Esophagus (tissue), 2 donors: Measurements from ENCODE around the gene SORBS1. TPM values are rescaled to one million over a fixed set of nuclear protein-coding genes. Genes with fewer than 3 reads are reported as not detected.

Source experiments
- H3K27ac ChIP-seq, 2 donors: one replicate each; pipeline ENCODE4 v1.5.1; 2013; ENCODE audit warnings: low read depth in 2 of 2, mild to moderate bottlenecking in 2 of 2, inconsistent platforms in 1 of 2, low read length in 1 of 2, moderate library complexity in 1 of 2
- H3K27me3 ChIP-seq, 2 donors: one replicate each; pipeline ENCODE4 v1.6.1; 2013; ENCODE audit warnings: low read length in 2 of 2, control low read depth in 1 of 2, mild to moderate bottlenecking in 1 of 2; ENCODE audit not compliant: insufficient read depth in 2 of 2, control insufficient read depth in 1 of 2
- H3K36me3 ChIP-seq, 2 donors: one replicate each; pipeline ENCODE4 v1.6.1; 2013; ENCODE audit warnings: low read length in 1 of 2; ENCODE audit not compliant: control insufficient read depth in 2 of 2, insufficient read depth in 2 of 2
- H3K4me1 ChIP-seq, 2 donors: one replicate each; pipeline ENCODE4 v1.6.1; 2013; ENCODE audit warnings: low read length in 1 of 2; ENCODE audit not compliant: control insufficient read depth in 2 of 2, insufficient read depth in 2 of 2
- H3K4me3 ChIP-seq, 2 donors: one replicate each; pipeline ENCODE4 v1.5.1; 2013; ENCODE audit warnings: low read length in 2 of 2, mild to moderate bottlenecking in 2 of 2, low read depth in 1 of 2, moderate library complexity in 1 of 2
- H3K9me3 ChIP-seq, 2 donors: one replicate each; pipeline ENCODE4 v1.6.1; 2013; ENCODE audit warnings: mild to moderate bottlenecking in 2 of 2, low read depth in 1 of 2, low read length in 1 of 2, moderate library complexity in 1 of 2; ENCODE audit not compliant: control insufficient read depth in 2 of 2, insufficient read depth in 1 of 2
- WGBS, 2 donors: extraction: QIAGEN DNeasy Blood & Tissue Kit; methylation state at CpG; one replicate each; pipeline ENCODE4 v1.1.7; 2013; 5-methylcytosine and 5-hydroxymethylcytosine counted together
- polyA plus RNA-seq, 2 donors: library from polyadenylated mRNA; stranded (reverse); fragments of 200-250 nt; gene quantifications; one replicate each; pipeline ENCODE4 v1.2.3, GENCODE V29; 2013
- donor health status: healthy with polysubstance abuse.
- donor health status: Bipolar disorder and iron deficiency.

The SORBS1 gene
- polyA plus RNA-seq, 2 donors: 32.7 to 66.3 TPM

GRCh38 chr10:95297402-95297801, 263.8 kb downstream of the SORBS1 start:
- no peak overlapping the region for H3K27ac ChIP-seq
- 94 to 97% methylated on average over 3 of the region's 3 CpGs for WGBS, 2 donors
- H3K27me3 ChIP-seq: no peaks in the 10 kb centered on the region
- H3K4me3 ChIP-seq: no peak overlapping the region
- peaks cover 7 to 8% of the 10 kb centered on the region in 2 donors for H3K4me1 ChIP-seq
- no peaks in the 10 kb centered on the region for H3K36me3 ChIP-seq
- no peaks in the 10 kb centered on the region for H3K9me3 ChIP-seq

DNA sequence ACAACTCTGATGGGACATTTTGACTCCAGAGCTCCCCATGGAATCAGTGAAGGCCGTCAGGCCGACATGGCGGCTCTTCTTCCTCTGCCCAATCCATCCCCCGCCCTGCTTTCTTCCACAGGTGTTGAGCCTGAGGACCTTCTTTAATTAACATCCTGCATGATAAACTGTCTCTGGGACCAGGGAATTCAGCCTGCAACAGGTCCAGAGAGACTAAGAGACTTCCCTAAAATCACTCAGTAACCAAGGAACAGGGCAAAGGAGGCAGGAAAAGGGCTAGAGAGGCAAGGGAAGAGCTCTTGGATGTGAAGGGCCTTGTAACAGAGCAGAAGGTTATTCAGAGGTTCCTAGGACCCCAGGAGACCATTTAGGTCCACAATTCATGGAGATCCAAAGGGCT, 264.4 kb downstream of the SORBS1 start:
- no peak overlapping the region for H3K4me3 ChIP-seq
- WGBS, 2 donors: 93 to 97% methylated on average over 4 of the region's 4 CpGs
- no peak overlapping the region for H3K27ac ChIP-seq
- H3K9me3 ChIP-seq: no peaks in the 10 kb centered on the region
- no peaks in the 10 kb centered on the region for H3K27me3 ChIP-seq
- H3K36me3 ChIP-seq: no peaks in the 10 kb centered on the region
- peaks cover 7 to 8% of the 10 kb centered on the region in 2 donors for H3K4me1 ChIP-seq

- no peaks in the 10 kb centered on the region for H3K9me3 ChIP-seq
- H3K36me3 ChIP-seq: no peaks in the 10 kb centered on the region
- peak overlapping the region; percentile 38 to 49 for H3K4me3 ChIP-seq
- H3K4me1 ChIP-seq: peaks cover 11 to 13% of the 10 kb centered on the region in 2 donors
- H3K27me3 ChIP-seq: no peaks in the 10 kb centered on the region
- 3 to 4% methylated on average over 39 of the region's 39 CpGs for WGBS, 2 donors
- H3K27ac ChIP-seq: peak overlapping the region; percentile 85 to 90
Measured at GRCh38 chr10:95295031-95295755, 266.0 kb downstream of the SORBS1 start.

- Histone ChIP-seq H3K9me3 (no peaks in the 10 kb centered on the region), H3K27me3 (no peaks in the 10 kb centered on the region), H3K36me3 (no peaks in the 10 kb centered on the region), H3K4me1 (peaks cover 11 to 17% of the 10 kb centered on the region in 2 donors), H3K4me3 (no peak overlapping the region), H3K27ac (no peak overlapping the region)
- 83 to 85% methylated on average over 3 of the region's 3 CpGs for WGBS, 2 donors
Measured at GRCh38 chr10:95293631-95294030, 267.5 kb downstream of the SORBS1 start.

DNA sequence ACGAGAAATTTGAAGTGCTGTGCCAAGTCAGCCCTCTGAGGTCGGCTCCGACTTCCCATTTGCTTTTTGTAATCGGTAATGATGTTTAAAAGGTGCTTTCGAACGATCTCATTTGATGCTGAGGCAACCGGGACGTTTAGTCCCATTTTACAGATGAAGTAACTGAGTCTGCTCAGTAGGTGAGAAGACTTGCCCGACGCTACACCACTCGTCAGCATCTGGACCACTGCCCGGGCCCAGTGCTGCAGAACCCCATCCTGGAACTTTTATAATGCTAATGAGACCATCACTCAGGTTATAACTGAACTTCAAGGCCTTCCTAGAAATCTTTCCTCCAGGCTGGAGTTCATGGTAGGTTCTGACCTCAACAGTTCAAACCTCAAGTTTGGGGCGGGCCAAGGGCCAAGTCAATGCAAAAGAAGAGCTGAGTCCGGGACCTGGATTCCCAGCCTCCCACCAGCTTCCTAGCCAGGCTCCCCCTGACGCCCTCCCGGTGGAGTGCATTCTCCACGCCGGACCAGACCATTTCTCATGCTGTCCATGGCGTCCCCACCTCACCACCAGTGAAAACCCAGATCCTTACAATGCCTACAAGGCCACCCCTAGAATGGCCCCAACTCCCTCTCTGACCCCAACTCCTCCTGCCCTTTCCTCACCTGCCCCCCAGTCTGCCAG, 269.7 kb downstream of the SORBS1 start:
- Histone ChIP-seq H3K27me3 (no peaks in the 10 kb centered on the region), H3K27ac (peak overlapping the region; percentile 74 to 82), H3K4me3 (peak overlapping the region; percentile 48 to 71), H3K4me1 (peaks cover 11 to 22% of the 10 kb centered on the region in 2 donors), H3K36me3 (no peaks in the 10 kb centered on the region), H3K9me3 (no peaks in the 10 kb centered on the region)
- WGBS, 2 donors: 55% methylated on average over 19 of the region's 19 CpGs

- Histone ChIP-seq H3K9me3 (no peaks in the 10 kb centered on the region), H3K27me3 (no peaks in the 10 kb centered on the region), H3K4me3 (peak within 1 kb of the TSS; percentile 71 to 97), H3K27ac (peak within 1 kb of the TSS; percentile 84 to 85), H3K4me1 (peaks cover 11 to 21% of the 10 kb centered on the region in 2 donors), H3K36me3 (no peaks in the 10 kb centered on the region)
- 1% methylated on average over 87 to 119 of the region's 119 CpGs for WGBS, 2 donors
Measured at GRCh38 chr10:95290461-95291364, 270.5 kb downstream of the SORBS1 start, which contains the start of gene PDLIM1. TSS of gene PDLIM1 (minus strand) at chr10:95291003. CDS start at chr10:95290915, 88 bp downstream.

- H3K4me1 ChIP-seq: peaks cover 7 to 17% of the 10 kb centered on the region in 2 donors
- no peaks in the 10 kb centered on the region for H3K36me3 ChIP-seq
- WGBS, 2 donors: 19 to 26% methylated on average over 14 of the region's 14 CpGs
- H3K4me3 ChIP-seq: peak overlapping the region; percentile 71 to 97
- H3K27ac ChIP-seq: peak overlapping the region; percentile 84 to 85
- no peaks in the 10 kb centered on the region for H3K27me3 ChIP-seq
- no peaks in the 10 kb centered on the region for H3K9me3 ChIP-seq
Measured at GRCh38 chr10:95289921-95290421, 271.2 kb downstream of the SORBS1 start.

GRCh38 chr10:95289003-95289920, 271.9 kb downstream of the SORBS1 start:
- peaks cover 4 to 14% of the 10 kb centered on the region in 2 donors for H3K4me1 ChIP-seq
- WGBS, 2 donors: 36 to 38% methylated on average over 12 of the region's 12 CpGs

More at GRCh38 chr10:95289003-95289920, 271.9 kb downstream of the SORBS1 start:
- Histone ChIP-seq H3K9me3 (no peaks in the 10 kb centered on the region), H3K27me3 (no peaks in the 10 kb centered on the region), H3K4me3 (peak overlapping the region; percentile 71 to 97), H3K36me3 (no peaks in the 10 kb centered on the region), H3K27ac (peak overlapping the region; percentile 84 to 85)
